Upper lobe of left lung (tissue), 4 donors: Measurements from ENCODE around the gene CLC.

ENCODE experiments used
- CTCF ChIP-seq, 6 experiments: fragments of 450-650 bp in 4 of 6; fragments of 200-600 bp in 2 of 6; sonication (generic) in 2 of 6; IDR thresholded peaks; one replicate each; pipeline ENCODE4 v1.5.1; 2016 to 2019; ENCODE audit warnings: antibody characterized with exemption in 6 of 6
- POLR2A ChIP-seq, 4 donors: fragments of 450-650 bp; IDR thresholded peaks; one replicate each; pipeline ENCODE4 v1.5.1; 2016 to 2017; ENCODE audit warnings: antibody characterized with exemption in 4 of 4, mild to moderate bottlenecking in 2 of 4

- no peak for TF ChIP-seq CTCF (IDR thresholded peaks at IDR 0.05)
- TF ChIP-seq POLR2A (IDR thresholded peaks at IDR 0.05) = no peak
These were observed 36.5 kb downstream of the CLC start for GRCh38 chr19:39701291-39701690.
